ENCODE measurements around the gene APOO. TPM values are rescaled to one million over a fixed set of nuclear protein-coding genes. Genes with fewer than 3 reads are reported as not detected.

The APOO gene
- total and polyA plus RNA-seq, 2 of the 13 experiments (the other 11 are each of a cell fraction or from before 2014, with no cell fraction given) = 9.7 to 22.1 TPM

- no TSS peak for BruUV-seq (replicated peaks)
- Histone ChIP-seq H4K20me1 (ENCODE audit: insufficient read depth, low read length) (no peaks in the 10 kb centered on the region), H3K4me3 (replicated peaks in 1 of 3; ENCODE audit: insufficient read depth in 1 of 3, low read depth in 2 of 3, low read length in 3 of 3) (no peak overlapping the region), H3K4me1 (ENCODE audit: insufficient read depth, low read length) (peaks cover 46% of the 10 kb centered on the region), H3K27me3 (ENCODE audit: control insufficient read depth in 1 of 2, insufficient read depth in 2 of 2, low read length in 2 of 2) (no peaks in the 10 kb centered on the region), H3K27ac (ENCODE audit: extremely low read length, insufficient read depth, low read length) (peak overlapping the region; percentile 65), H3K36me3 (replicated peaks in 1 of 2; ENCODE audit: control insufficient read depth in 1 of 2, insufficient read depth in 2 of 2, low read length in 2 of 2) (no peaks in the 10 kb centered on the region), H3K9me3 (ENCODE audit: low read length) (no peaks in the 10 kb centered on the region), H2AFZ (ENCODE audit: low read length) (no peak overlapping the region), H3K4me2 (ENCODE audit: low read depth, low read length) (no peak overlapping the region), H3K79me2 (ENCODE audit: insufficient read depth, low read length) (no peaks in the 10 kb centered on the region), H3K9ac (ENCODE audit: insufficient read depth, low read depth, low read length) (peak overlapping the region; percentile 29; the same call in 1 of the 2 replicates)
- intact Hi-C loops (cut with micrococcal nuclease; ENCODE audit: unreplicated experiment) = loop anchor here (2.0 kb wide), 1 partner anchor 14 kb away; no protein-coding TSS in a partner anchor
- no peak for ATAC-seq
- POLR2A ChIA-PET = interaction anchor here (1.3 kb wide), 1 partner anchor 21 kb away, joined by 14 read pairs; the partner anchor contains the start of gene SAT1
- 97% methylated on average over 2 of the region's 3 CpGs for WGBS (ENCODE audit: low lambda C conversion rate)
- TF ChIP-seq ZNF558 (CRISPR knock-in tag; IDR thresholded peaks at IDR 0.05; ENCODE audit: borderline replicate concordance) (no peak), FOXJ3 (CRISPR knock-in tag; IDR thresholded peaks at IDR 0.05; ENCODE audit: borderline replicate concordance) (no peak), SP4 (CRISPR knock-in tag; IDR thresholded peaks at IDR 0.05) (no peak), KDM3A (CRISPR knock-in tag; IDR thresholded peaks at IDR 0.05; ENCODE audit: low read depth) (no peak), YY1 (IDR thresholded peaks at IDR 0.05; ENCODE audit: insufficient read depth, insufficient replicate concordance, low read depth, low read length) (no peak), MATR3 (CRISPR knock-in tag; IDR thresholded peaks at IDR 0.05) (no peak), ZNF646 (CRISPR knock-in tag; IDR thresholded peaks at IDR 0.05) (no peak), ZNF224 (CRISPR knock-in tag; IDR thresholded peaks at IDR 0.05) (no peak), GTF3A (CRISPR knock-in tag; conservative IDR thresholded peaks at IDR 0.05) (no peak), ZNF354B (CRISPR knock-in tag; IDR thresholded peaks at IDR 0.05) (no peak), TBX2 (CRISPR knock-in tag; IDR thresholded peaks at IDR 0.05; ENCODE audit: borderline replicate concordance) (no peak)
- TF ChIP-seq, protein P1, sequence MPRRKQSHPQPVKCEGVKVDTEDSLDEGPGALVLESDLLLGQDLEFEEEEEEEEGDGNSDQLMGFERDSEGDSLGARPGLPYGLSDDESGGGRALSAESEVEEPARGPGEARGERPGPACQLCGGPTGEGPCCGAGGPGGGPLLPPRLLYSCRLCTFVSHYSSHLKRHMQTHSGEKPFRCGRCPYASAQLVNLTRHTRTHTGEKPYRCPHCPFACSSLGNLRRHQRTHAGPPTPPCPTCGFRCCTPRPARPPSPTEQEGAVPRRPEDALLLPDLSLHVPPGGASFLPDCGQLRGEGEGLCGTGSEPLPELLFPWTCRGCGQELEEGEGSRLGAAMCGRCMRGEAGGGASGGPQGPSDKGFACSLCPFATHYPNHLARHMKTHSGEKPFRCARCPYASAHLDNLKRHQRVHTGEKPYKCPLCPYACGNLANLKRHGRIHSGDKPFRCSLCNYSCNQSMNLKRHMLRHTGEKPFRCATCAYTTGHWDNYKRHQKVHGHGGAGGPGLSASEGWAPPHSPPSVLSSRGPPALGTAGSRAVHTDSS (CRISPR knock-in tag; conservative IDR thresholded peaks at IDR 0.05) = no peak
- TF ChIP-seq, protein P2, sequence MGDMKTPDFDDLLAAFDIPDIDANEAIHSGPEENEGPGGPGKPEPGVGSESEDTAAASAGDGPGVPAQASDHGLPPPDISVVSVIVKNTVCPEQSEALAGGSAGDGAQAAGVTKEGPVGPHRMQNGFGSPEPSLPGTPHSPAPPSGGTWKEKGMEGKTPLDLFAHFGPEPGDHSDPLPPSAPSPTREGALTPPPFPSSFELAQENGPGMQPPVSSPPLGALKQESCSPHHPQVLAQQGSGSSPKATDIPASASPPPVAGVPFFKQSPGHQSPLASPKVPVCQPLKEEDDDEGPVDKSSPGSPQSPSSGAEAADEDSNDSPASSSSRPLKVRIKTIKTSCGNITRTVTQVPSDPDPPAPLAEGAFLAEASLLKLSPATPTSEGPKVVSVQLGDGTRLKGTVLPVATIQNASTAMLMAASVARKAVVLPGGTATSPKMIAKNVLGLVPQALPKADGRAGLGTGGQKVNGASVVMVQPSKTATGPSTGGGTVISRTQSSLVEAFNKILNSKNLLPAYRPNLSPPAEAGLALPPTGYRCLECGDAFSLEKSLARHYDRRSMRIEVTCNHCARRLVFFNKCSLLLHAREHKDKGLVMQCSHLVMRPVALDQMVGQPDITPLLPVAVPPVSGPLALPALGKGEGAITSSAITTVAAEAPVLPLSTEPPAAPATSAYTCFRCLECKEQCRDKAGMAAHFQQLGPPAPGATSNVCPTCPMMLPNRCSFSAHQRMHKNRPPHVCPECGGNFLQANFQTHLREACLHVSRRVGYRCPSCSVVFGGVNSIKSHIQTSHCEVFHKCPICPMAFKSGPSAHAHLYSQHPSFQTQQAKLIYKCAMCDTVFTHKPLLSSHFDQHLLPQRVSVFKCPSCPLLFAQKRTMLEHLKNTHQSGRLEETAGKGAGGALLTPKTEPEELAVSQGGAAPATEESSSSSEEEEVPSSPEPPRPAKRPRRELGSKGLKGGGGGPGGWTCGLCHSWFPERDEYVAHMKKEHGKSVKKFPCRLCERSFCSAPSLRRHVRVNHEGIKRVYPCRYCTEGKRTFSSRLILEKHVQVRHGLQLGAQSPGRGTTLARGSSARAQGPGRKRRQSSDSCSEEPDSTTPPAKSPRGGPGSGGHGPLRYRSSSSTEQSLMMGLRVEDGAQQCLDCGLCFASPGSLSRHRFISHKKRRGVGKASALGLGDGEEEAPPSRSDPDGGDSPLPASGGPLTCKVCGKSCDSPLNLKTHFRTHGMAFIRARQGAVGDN (CRISPR knock-in tag; IDR thresholded peaks at IDR 0.05) = no peak
- FAIRE-seq = peak; percentile 36
- CTCF ChIA-PET (ENCODE audit: low intra/inter-chr PET ratio, low total read pairs) = no interaction called here
- DNase-seq (ENCODE audit: low spot score) = no peak
- in situ Hi-C loops (cut with HindIII; ENCODE audit: extremely low pct_ligation_motif_present, low pct_unique_long_range_greater_than_20kb) = no loop called here
These were observed 103.2 kb downstream of the APOO start for GRCh38 chrX:23804578-23804977.
